HEK293T (cell line): ENCODE data around the gene NRG4.

Experiments used
- CTCF ChIA-PET: fragments of 350-600 bp; formaldehyde crosslinking; extraction: SDS; loops from one replicate; lab custom pipeline; 2021; ENCODE audit warnings: antibody characterized with exemption, inconsistent platforms; lab: Yijun Ruan, JAX
- POLR2A ChIA-PET: fragments of 350-600 bp; formaldehyde crosslinking; extraction: SDS; loops from one replicate; lab custom pipeline; 2020; ENCODE audit warnings: antibody characterized with exemption, inconsistent platforms; lab: Yijun Ruan, JAX
- DNase-seq: peaks from one replicate; pipeline ENCODE4 v3.0.0; 2012; ENCODE audit warnings: mixed read lengths; ENCODE audit errors: extremely low spot score
- ARNT ChIP-seq: fragments of 450-650 bp; IDR thresholded peaks from 2 replicates; pipeline ENCODE4 v1.6.1; 2017; ENCODE audit warnings: mild to moderate bottlenecking
- BHLHE40 ChIP-seq: fragments of 450-650 bp; IDR thresholded peaks from 2 replicates; pipeline ENCODE4 v1.6.1; 2016; ENCODE audit warnings: mild to moderate bottlenecking, moderate library complexity, borderline replicate concordance
- CTBP1 ChIP-seq: fragments of 450-650 bp; IDR thresholded peaks from 2 replicates; pipeline ENCODE4 v1.6.1; 2016; ENCODE audit warnings: borderline replicate concordance
- ELF4 ChIP-seq: fragments of 450-650 bp; IDR thresholded peaks from 2 replicates; pipeline ENCODE4 v1.6.1; 2017; ENCODE audit warnings: antibody characterized with exemption
- FOXA1 ChIP-seq: fragments of 450-650 bp; IDR thresholded peaks from 2 replicates; pipeline ENCODE4 v1.6.1; 2016; ENCODE audit warnings: mild to moderate bottlenecking
- FOXK2 ChIP-seq: fragments of 450-650 bp; IDR thresholded peaks from 2 replicates; pipeline ENCODE4 v1.6.1; 2016; ENCODE audit warnings: mild to moderate bottlenecking
- FOXM1 ChIP-seq: fragments of 450-650 bp; IDR thresholded peaks from 2 replicates; pipeline ENCODE4 v1.6.1; 2017; ENCODE audit warnings: mild to moderate bottlenecking, borderline replicate concordance
- HDGF ChIP-seq: fragments of 450-650 bp; IDR thresholded peaks from 2 replicates; pipeline ENCODE4 v1.6.1; 2017; ENCODE audit warnings: antibody characterized with exemption, borderline replicate concordance
- L3MBTL2 ChIP-seq: fragments of 450-650 bp; conservative IDR thresholded peaks from 2 replicates; pipeline ENCODE4 v1.6.1; 2016; ENCODE audit warnings: mild to moderate bottlenecking
- LEF1 ChIP-seq: fragments of 450-650 bp; IDR thresholded peaks from 2 replicates; pipeline ENCODE4 v1.6.1; 2017; ENCODE audit warnings: mild to moderate bottlenecking, borderline replicate concordance
- NFRKB ChIP-seq: fragments of 450-650 bp; IDR thresholded peaks from 2 replicates; pipeline ENCODE4 v1.6.1; 2016; ENCODE audit warnings: mild to moderate bottlenecking, moderate library complexity
- SP1 ChIP-seq: fragments of 450-650 bp; IDR thresholded peaks from 2 replicates; pipeline ENCODE4 v1.6.1; 2017
- SUZ12 ChIP-seq: fragments of 450-650 bp; IDR thresholded peaks from 2 replicates; pipeline ENCODE4 v1.6.1; 2016; ENCODE audit warnings: mild to moderate bottlenecking
- TARDBP ChIP-seq: fragments of 450-650 bp; IDR thresholded peaks from 2 replicates; pipeline ENCODE4 v1.6.1; 2016
- ZNF384 ChIP-seq: fragments of 450-650 bp; IDR thresholded peaks from 2 replicates; pipeline ENCODE4 v1.6.1; 2016
- TF ChIP-seq, protein P1 (sequence below): fragments of 450-650 bp; IDR thresholded peaks from 2 replicates; pipeline ENCODE4 v1.6.1; 2016

Gene NRG4

DNA sequence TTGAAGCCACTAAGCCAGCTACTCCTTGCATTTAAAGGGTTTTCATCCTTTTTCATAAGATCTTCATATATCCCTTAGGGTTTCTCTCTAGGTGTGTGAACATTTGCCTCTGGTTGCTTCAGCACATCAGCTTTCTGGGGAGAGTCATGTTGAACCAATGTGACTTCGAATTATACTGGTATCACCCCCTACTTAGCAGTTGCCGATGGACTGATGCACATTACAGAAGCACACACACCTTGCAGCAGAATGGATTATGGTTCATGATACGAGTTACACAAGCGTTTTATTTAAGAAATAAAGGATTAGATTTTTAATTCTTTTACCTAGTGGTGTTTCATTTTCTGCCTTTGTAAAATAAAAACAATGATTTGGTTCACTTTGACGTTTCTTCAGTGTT lies 69.0 kb downstream of the NRG4 start:
- ChIA-PET CTCF (no interaction called here), POLR2A (no interaction called here)
- TF ChIP-seq NFRKB, result no peak
- TF ChIP-seq HDGF, result no peak
- TF ChIP-seq L3MBTL2, result no peak
- TF ChIP-seq ELF4, result no peak
- no peak for TF ChIP-seq ZNF384
- TF ChIP-seq BHLHE40, result no peak
- TF ChIP-seq CTBP1, result no peak
- TF ChIP-seq FOXM1, result no peak
- TF ChIP-seq, protein P1, sequence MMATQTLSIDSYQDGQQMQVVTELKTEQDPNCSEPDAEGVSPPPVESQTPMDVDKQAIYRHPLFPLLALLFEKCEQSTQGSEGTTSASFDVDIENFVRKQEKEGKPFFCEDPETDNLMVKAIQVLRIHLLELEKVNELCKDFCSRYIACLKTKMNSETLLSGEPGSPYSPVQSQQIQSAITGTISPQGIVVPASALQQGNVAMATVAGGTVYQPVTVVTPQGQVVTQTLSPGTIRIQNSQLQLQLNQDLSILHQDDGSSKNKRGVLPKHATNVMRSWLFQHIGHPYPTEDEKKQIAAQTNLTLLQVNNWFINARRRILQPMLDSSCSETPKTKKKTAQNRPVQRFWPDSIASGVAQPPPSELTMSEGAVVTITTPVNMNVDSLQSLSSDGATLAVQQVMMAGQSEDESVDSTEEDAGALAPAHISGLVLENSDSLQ, result no peak
- TF ChIP-seq SUZ12, result no peak
- no peak for TF ChIP-seq SP1
- no peak for TF ChIP-seq TARDBP
- TF ChIP-seq LEF1, result no peak
- TF ChIP-seq FOXK2, result no peak
- no peak for TF ChIP-seq ARNT
- no peak for TF ChIP-seq FOXA1
- DNase-seq, result no peak

DNA sequence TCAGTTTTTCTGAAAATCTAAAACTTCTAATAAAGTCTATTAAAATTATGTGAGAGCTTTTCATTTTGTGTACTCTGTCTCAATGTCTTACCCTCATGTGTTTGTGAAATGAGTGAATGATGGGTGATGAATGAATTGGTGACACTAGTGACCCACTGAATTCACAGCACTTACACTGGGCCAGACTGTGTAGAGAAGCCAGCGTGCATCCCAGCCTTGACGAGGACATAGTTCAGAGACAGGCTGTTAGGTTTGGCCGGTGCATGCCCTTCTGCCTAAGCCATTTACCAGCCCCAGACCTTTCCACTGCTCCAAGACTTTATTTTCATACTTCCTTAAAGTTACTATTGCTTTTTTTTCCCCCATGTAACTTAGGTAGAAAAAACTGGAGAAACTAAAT lies 69.8 kb downstream of the NRG4 start:
- CTCF ChIA-PET, result no interaction called here
- DNase-seq, result no peak
- POLR2A ChIA-PET, result no interaction called here
- no peak for TF ChIP-seq TARDBP
- TF ChIP-seq FOXA1, result no peak
- TF ChIP-seq BHLHE40, result no peak
- no peak for TF ChIP-seq HDGF
- no peak for TF ChIP-seq ELF4
- TF ChIP-seq ZNF384, result no peak
- TF ChIP-seq FOXK2, result no peak
- no peak for TF ChIP-seq FOXM1
- no peak for TF ChIP-seq SUZ12
- TF ChIP-seq L3MBTL2, result no peak
- TF ChIP-seq, protein P1, result no peak
- no peak for TF ChIP-seq SP1
- no peak for TF ChIP-seq CTBP1
- no peak for TF ChIP-seq NFRKB
- no peak for TF ChIP-seq LEF1
- no peak for TF ChIP-seq ARNT

DNA sequence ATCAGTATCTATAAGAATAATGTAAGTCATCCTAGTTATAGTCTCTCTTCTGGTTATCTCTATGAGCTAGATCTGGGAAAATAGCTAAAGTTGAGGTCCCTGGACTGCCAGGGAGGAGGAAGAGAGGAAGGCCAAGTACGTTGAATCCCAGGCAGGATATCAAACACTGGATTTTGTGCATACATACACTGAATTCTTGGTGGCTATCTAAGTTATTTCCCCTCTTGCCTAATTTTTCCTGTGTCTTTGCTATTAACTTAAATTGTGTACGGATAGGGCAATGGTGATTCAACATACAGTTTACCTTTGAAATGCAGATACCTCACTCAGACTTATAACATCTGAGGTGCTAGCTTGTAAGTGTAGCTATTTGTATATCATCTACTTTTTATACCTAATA lies 81.4 kb downstream of the NRG4 start:
- TF ChIP-seq CTBP1 (no peak), HDGF (no peak), NFRKB (no peak), ARNT (no peak), L3MBTL2 (no peak), FOXK2 (no peak), FOXA1 (no peak), SUZ12 (no peak), FOXM1 (no peak), ZNF384 (no peak), SP1 (no peak), LEF1 (no peak), TARDBP (no peak)
- TF ChIP-seq, protein P1, result no peak
- ChIA-PET CTCF (interaction anchor here (1.2 to 1.6 kb wide), 2 partner anchors 9 to 122 kb away, joined by 4 to 5 read pairs; no protein-coding TSS in a partner anchor), POLR2A (no interaction called here)
- DNase-seq, result no peak

DNA sequence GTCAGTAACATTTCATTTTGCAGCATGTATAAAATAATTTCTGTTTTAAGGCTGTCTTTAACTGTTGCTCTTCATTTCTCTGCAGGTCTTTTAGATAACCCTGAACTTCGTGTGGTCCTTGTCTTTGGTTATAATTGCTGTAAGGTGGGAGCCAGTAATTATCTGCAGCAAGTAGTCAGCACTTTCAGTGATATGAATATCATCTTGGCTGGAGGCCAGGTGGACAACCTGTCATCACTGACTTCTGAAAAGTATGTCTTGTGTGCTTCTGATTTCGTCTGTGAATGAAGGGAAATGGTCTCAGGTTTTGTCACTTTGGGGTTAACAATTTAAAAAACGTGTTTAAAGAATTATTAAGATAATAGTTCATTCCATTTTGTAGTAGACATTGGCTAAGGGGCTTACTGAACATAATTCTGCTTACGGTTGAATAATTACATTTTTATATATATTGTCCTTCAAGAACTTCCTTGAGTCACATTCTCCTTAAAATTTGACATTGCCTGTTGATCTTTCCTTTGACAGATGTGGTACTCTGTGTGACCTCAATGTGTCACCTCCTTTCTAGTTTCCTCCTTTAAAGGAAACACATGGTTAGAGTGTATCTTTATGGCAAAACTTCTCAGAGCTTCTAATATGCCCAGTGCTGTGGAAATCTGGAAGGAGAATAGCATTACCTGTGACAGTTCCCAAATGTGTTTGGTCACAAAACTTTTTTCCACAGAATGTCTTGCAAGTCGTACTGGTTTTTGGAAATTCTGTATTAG lies 82.2 kb downstream of the NRG4 start:
- CTCF ChIA-PET, result interaction anchor here (0.6 to 1.7 kb wide), 6 partner anchors 24 to 209 kb away, joined by 4 to 14 read pairs (median 5); no protein-coding TSS in a partner anchor
- POLR2A ChIA-PET, result no interaction called here
- no peak for DNase-seq
- no peak for TF ChIP-seq LEF1
- no peak for TF ChIP-seq SUZ12
- no peak for TF ChIP-seq BHLHE40
- TF ChIP-seq FOXM1, result no peak
- TF ChIP-seq SP1, result no peak
- TF ChIP-seq TARDBP, result no peak
- TF ChIP-seq ARNT, result no peak

DNA sequence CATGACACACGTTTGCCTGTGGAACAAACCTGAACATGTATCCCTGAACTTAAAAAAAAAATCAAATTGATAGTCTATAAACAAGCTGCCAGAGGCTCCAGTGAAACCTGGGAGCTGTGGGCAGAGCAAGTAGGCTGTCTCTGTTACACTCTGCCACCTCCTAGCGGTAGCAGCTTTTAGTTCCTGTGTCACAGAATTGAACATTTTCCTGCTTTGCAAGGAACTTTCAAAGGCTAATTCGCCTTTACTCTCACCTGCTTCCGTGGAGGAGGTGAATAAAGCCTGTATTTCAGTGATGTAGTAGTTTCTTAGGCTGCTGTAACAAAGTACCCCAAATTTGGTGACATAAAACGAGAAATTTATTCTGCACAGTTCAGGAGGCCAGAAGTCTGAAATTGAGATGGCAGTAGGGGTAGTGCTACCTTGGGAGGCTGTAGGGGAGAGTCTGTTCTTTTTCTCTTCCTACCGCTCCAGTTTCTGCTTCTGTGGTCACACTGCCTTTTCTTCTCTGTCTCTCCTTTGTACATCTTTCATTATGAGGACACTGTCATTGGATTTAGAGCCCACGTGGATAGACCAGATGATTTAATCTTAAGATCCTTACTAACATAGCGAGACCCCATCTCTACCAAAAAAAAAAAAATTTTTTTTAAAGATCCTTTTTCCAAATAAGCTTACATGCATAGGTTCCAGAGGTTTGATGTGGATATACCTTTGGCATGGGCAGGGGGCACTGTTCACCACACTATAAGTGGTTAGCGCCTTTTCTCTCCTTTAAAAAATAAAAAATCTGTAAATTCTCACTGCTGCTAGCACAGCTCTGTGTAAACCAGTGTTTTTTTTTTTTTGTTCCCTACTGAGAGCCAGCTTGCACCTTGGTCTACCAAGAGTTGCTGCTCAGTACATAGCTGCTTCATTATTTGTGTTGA lies 83.3 kb downstream of the NRG4 start:
- DNase-seq, result peak; percentile 48
- no peak for TF ChIP-seq TARDBP
- TF ChIP-seq CTBP1, result no peak
- TF ChIP-seq ARNT, result no peak
- TF ChIP-seq, protein P1, result no peak

More for the DNA sequence above, 83.3 kb downstream of the NRG4 start:
- ChIA-PET POLR2A (interaction anchor here (1.2 kb wide), 1 partner anchor 86 kb away, joined by 4 read pairs; the partner anchor contains the start of gene UBE2Q2), CTCF (interaction anchor here (0.5 to 1.7 kb wide), 14 partner anchors 9 to 378 kb away, joined by 3 to 14 read pairs (median 4); no protein-coding TSS in a partner anchor)
